ENCODE measurements around the gene AKAP9. TPM values are rescaled to one million over a fixed set of nuclear protein-coding genes. Genes with fewer than 3 reads are reported as not detected.

Gene AKAP9
- total and polyA plus RNA-seq, 9 of the 15 experiments (the other 6 are each of a cell fraction or from before 2014, with no cell fraction given): 25.5 to 80.9 (median 46.3) TPM

GRCh38 chr7:91898240-91898992, 42.2 kb upstream of the AKAP9 start (continued):
- no peak for TF ChIP-seq STAG1 (CRISPR knock-in tag; IDR thresholded peaks at IDR 0.05; ENCODE audit: borderline replicate concordance)
- peak; percentile 41 for TF ChIP-seq MEIS2 (IDR thresholded peaks at IDR 0.05; ENCODE audit: partially characterized antibody)
- TF ChIP-seq RAD21 (CRISPR knock-in tag; conservative IDR thresholded peaks at IDR 0.05 in 1 of 2, IDR thresholded peaks at IDR 0.05 in 1 of 2): no peak
- no peak for TF ChIP-seq BRCA1 (IDR thresholded peaks at IDR 0.05)
- no peak for TF ChIP-seq BRCA1 (CRISPR knock-in tag; IDR thresholded peaks at IDR 0.05)
- TF ChIP-seq, protein P1, sequence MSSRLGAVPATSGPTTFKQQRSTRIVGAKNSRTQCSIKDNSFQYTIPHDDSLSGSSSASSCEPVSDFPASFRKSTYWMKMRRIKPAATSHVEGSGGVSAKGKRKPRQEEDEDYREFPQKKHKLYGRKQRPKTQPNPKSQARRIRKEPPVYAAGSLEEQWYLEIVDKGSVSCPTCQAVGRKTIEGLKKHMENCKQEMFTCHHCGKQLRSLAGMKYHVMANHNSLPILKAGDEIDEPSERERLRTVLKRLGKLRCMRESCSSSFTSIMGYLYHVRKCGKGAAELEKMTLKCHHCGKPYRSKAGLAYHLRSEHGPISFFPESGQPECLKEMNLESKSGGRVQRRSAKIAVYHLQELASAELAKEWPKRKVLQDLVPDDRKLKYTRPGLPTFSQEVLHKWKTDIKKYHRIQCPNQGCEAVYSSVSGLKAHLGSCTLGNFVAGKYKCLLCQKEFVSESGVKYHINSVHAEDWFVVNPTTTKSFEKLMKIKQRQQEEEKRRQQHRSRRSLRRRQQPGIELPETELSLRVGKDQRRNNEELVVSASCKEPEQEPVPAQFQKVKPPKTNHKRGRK (tag; IDR thresholded peaks at IDR 0.05): no peak
- TF ChIP-seq TCF7L2 (IDR thresholded peaks at IDR 0.05; ENCODE audit: low read depth, low read length): no peak
- no peak for TF ChIP-seq MAFF (IDR thresholded peaks at IDR 0.05; ENCODE audit: low read length)
- TF ChIP-seq, protein P2, sequence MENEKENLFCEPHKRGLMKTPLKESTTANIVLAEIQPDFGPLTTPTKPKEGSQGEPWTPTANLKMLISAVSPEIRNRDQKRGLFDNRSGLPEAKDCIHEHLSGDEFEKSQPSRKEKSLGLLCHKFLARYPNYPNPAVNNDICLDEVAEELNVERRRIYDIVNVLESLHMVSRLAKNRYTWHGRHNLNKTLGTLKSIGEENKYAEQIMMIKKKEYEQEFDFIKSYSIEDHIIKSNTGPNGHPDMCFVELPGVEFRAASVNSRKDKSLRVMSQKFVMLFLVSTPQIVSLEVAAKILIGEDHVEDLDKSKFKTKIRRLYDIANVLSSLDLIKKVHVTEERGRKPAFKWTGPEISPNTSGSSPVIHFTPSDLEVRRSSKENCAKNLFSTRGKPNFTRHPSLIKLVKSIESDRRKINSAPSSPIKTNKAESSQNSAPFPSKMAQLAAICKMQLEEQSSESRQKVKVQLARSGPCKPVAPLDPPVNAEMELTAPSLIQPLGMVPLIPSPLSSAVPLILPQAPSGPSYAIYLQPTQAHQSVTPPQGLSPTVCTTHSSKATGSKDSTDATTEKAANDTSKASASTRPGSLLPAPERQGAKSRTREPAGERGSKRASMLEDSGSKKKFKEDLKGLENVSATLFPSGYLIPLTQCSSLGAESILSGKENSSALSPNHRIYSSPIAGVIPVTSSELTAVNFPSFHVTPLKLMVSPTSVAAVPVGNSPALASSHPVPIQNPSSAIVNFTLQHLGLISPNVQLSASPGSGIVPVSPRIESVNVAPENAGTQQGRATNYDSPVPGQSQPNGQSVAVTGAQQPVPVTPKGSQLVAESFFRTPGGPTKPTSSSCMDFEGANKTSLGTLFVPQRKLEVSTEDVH (IDR thresholded peaks at IDR 0.05; ENCODE audit: low read depth, partially characterized antibody): no peak
- TF ChIP-seq HMBOX1 (IDR thresholded peaks at IDR 0.05): peak; percentile 81
